HG03280 (cell line): ENCODE data around the gene MAD1L1.
"Not testable (repeated sequence)": the region's sequence is repeated elsewhere in the genome, so short reads cannot be mapped to it uniquely, and the experiment has no call there.

Experiments used
- ATAC-seq: cut with Tn5 transposase; IDR thresholded peaks from one replicate; pipeline ENCODE4 v1.9.1; 2021; ENCODE audit warnings: mild to moderate bottlenecking, moderate library complexity; ENCODE audit not compliant: unreplicated experiment

Gene MAD1L1

DNA sequence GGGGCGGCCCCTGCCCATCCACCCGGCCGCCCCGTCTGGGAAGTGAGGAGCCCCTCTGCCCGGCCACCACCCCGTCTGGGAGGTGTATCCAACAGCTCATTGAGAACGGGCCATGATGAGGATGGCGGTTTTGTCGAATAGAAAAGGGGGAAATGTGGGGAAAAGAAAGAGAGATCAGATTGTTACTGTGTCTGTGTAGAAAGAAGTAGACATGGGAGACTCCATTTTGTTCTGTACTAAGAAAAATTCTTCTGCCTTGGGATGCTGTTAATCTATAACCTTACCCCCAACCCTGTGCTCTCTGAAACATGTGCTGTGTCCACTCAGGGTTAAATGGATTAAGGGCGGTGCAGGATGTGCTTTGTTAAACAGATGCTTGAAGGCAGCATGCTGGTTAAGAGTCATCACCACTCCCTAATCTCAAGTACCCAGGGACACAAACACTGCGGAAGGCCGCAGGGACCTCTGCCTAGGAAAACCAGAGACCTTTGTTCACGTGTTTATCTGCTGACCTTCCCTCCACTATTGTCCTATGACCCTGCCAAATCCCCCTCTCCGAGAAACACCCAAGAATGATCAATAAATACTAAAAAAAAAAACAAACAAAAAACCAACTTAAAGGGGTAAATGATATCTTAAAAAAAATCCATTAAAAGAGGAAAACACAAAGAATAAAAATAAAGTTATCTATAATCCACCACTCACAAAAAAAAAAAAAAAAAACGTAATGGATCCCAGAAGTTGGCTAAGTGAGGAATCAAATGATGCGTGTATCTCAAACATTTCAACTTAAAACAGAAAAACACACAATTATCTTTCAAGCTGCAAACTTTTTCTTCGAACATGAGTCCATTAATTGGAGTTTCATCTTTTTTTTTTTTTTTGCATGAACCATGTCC is 70.5 kb downstream of the MAD1L1 start:
- ATAC-seq: not testable (repeated sequence)

DNA sequence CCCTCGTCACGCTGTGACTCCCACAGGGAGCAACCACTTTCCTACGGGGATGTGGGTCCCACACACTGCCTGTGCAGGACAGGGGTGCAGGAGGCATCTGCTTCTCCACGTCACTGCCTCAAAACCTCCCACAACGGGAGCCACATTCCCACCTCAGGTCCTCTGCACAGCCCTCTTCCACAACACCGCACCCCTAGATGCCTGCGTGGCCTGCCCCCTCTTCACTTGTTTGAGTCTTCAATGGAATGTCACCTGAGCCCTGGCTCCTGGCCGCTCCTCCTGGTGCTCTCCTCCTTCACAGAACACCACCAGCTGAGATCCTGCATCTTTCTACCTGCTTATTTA is 73.6 kb downstream of the MAD1L1 start:
- no peak for ATAC-seq

DNA sequence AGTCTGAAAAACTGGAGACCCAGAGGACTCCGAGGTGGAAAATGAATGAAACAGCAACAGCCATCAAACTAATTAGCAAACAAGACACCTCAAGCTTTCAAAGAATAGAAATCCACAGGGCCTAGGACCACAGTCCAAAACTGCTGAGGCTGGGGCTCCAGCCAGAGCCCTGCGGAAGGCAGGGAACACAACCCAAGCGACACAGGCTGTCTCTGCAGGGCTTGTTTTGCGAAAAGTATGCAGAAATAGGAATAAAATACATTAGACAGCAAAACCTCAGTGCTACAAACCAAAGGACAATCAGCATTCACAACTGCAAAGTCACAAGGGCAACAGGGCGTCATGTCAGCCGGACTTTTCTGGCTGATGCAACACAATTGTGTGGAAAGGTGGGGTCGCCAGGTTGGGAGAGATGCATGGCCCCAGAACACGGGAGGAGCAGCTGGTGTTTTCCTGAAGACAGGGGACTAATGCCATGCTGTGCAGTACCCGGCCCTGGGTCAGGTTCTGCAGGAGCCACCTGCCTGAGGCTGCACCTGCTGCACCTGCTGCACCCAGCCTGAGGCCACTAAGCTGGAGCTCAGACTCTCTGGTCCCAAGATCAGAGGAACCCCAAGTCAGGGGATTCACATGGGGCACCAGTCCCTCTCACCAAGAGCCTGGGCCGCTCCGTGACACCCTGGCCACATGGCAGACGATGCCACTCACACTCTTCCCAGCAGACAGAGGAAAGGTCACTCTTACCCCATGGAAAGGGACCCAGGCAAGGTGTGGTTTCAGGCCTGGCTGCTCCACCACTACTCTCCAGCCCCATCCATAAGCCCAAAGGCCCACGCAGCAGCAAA is 74.2 kb downstream of the MAD1L1 start:
- ATAC-seq: no peak

DNA sequence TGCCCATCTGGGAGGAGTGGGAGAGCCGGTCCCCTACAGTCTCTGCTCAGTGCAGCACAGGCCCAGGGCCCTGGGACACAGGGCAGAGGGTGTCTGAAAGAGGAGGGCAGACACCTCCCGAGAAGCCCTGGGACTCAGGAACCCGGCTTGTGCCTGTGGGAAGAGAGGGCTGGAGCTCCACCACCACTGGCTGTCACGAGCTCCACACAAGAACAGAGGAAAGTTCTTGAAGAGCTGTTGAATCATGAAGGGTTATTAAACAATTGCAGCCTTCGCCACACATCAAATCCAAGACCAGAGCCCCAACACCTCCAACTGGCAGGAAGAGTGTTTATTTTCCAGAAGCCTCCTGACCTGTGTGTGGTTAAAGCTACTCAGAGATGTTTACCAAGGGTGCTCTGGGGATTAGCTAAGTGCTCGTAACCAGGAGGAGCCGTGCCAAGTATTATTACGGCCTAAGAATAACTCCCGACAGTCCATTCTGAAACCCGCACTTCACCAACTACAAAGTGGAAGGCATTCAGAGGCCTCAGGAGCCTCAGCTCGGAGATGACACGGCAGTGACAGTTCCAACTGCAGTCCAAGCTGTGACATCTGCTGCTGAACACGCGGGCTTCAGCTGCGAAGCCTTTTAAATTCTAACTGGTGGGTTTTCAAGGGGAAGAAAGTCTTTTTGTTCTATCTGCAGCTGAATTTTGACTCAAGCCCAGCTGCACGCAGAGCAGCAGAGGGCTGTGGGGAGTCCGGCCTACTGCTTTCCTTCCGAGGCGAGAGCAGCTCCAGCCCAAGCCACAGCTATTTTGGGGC is 75.1 kb downstream of the MAD1L1 start:
- ATAC-seq: no peak

DNA sequence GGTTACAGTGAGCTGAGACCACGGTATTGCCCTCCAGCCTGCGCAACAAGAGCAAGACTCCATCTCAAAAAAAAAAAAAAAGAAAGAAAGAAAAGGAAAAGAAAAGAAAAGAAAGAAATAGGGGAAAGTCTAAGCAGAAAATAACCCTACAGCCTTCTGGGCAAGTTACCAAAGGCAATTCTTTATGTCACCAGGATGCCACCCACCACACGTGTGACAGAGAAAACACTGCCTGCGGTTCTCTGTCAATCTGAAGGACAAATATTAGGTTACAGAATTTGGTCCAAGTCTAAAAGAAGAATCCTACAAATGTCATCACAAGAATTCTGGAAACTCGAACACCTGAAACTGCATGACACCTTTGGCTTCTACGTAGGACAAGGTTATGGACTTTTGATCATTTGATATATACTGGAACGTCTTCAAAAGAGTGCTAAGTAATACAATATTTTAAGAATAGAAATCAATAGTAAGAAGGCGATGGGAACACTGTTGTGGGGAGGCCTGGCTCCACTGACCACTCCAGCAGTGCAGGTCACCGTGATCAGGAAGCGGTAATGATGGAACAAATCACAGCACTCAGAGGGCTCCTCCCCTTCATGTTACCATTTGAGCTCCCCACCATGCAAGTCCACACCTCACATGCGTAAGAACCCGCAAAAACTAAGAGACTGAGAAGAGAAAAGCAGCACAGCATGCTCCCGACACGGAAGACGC is 75.8 kb downstream of the MAD1L1 start:
- ATAC-seq: no peak

DNA sequence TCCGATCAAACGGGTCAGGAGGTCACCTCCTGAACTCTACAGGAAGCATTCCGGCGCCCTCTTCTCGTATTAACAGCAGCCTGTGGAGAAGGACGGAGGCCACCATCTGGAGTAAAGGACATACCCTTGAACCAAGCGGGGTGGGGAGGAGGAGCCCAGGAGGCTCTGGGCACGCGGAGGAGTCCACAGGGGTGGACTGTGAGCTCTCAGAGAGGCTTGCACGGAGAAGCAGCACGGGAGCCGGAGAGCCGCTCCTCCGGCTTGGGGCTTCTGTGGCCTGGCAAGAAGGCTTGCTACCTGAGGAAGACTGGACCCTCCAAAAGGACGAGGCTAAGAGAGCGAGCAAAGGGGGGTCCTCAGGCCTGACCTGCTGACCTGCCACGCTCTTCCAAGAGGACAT is 77.9 kb downstream of the MAD1L1 start:
- ATAC-seq: no peak

DNA sequence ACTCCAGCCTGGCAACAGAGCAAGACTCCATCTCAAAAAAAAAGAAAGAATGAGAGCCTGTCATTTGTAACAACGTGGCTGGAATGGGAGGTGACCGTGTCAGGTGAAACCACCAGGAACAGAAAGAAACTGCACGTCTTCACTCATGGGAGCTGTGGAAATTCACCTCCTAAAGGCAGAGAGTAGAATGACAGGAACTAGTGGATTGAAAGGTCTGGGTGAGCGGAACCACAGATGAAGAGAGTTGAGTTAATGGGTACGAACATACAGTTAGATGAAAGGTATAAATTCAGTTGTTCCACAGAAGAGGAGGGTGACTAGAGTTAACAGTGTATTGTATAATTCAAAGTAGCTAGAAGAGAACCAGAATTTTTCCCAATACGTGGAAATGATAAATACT is 78.6 kb downstream of the MAD1L1 start:
- no peak for ATAC-seq

DNA sequence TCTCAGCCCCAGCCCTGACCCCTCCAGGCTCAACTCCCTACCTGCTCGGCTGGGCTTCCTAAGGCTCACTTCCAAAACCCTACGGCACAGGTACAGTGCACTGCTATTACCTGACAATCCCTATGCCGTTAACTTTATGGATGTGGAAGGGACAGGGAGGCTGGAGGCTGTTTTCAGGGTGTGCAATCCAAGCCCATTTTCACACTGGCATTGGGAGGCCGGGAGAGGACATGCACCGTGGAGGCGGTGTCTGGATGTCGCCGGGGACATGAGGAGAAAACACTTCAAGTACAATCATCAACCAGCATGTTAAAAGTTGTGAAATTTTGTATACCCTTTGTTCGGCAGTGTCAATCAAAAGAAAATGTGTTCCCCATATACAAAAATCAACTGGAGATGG is 80.1 kb downstream of the MAD1L1 start:
- ATAC-seq: no peak

DNA sequence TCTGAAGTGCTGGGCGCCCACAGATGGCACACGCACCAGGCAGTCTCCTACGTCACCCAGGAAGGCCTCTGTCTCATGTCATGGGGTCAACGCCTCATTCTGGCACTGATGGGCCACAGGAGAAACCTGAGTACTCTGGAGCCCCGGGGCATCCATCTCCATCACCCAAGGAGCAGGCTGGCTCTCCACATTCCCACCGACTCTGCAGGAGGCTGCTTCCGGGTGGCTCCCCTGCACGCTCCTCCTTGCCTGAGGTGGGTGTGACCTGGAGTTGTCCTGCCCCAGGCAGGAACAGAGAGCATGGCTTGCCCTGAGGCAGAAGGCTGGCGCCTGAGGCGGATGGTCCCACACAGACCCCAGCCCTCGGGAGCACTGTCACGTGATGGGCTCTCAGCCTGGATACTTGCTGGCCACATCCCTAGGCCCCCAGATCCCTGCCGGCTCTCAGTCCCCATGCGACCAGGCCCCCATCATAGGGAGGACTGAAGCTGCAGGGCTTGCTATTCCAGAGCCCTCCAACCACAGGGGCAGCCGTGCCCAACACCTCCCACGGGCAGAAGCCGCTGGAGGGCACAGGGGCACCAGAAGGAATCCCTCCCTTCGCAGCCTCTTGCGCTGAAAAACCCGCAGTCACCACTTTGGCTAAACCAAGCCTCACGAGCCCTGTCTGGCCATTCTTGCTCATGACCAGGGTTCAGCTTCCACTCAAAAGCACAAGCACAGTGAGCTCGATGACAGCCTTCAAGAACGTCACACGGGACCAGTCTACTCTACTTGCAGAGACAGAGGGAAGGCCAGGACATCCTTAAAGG is 80.7 kb downstream of the MAD1L1 start:
- ATAC-seq: no peak

DNA sequence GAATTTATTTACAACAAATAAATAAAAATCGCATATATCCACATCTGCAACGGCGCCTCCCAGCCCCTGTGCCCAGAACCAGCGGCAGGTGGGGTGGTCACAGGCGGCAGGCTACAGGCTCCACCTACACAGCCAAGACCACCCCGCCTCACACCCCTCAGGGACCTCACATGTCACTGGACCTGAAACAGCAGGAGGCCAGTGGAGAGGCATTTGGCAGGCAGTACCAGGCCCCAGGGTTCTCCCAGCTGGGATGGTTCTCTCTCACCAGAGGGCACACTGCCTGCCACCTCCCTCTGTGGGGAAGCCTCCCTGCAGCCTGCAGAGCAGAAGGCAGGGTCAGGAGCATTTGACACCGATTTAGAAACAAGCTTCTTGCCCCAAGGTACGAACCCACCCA is 81.5 kb downstream of the MAD1L1 start:
- no peak for ATAC-seq

DNA sequence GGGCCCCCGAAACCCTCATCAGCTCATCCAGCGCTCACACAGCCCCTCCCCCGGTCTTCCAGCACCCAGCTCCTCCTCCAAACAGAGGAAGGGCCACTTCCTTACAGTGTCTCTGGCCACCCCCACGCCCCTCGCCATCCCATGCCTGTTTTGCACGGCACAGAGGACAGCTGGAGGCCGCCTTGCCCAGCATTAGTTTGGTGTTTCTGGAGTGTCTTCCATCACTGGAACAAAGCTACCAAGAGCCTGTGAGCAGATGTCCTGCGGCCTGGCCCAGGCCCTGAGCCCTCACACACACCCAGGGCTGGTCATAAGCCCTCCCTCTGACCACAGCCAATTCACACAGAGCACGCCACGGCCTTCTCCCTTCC is 82.3 kb downstream of the MAD1L1 start:
- no peak for ATAC-seq

DNA sequence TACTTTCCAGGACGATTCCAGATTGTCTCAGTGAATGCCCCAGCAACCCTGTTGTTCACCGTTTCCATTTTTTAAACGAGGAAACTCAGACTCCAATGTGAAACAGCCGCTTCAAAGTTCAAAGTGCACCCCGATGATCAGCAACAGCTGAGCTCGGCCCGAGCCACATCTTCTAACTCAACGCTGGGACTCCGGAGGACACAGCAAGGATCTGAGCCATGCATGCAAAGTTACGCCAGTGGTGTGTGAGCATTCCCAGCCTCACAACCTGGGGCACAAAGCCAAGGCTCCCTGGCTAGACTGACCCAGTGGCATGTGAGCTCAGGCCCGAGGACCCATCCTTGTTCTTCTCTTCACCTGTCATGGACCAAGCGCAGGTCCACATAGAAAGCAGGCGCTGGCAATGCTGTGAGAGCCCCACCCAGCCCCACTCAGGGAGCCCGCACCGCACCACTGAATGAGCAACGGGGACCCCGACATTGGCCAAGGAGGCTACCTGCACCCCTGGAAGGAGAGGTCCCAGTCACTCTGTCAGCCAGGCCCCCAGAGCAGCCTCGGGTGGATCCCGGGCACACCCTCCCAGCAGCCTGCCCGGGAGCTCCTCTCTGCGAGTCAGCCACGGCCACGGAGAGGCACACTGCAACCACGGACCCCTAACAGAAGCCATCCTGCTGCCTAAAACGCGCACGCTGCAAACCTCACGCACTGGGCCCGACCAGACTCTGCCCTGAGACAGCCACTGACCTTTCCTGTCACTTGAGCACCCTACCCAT is 82.9 kb downstream of the MAD1L1 start:
- no peak for ATAC-seq

DNA sequence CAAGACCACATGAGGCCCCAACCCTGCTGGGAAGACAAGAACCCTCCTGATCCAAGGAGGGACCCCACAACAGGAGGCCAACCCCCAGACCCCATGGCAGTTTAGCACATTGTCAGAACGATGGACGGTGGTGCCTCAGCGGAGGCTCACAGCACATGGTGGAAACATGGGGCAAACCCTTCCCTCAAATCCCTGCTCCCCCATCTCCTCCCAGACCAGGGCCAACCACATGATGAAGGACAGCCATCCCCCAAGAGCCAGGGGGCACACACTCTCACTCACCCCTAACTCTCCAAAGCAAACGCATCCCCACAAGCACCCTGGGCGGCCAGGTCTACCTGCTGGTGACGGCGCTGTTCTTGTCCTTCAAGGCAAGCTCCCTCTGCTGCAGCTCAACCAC is 83.9 kb downstream of the MAD1L1 start:
- ATAC-seq: no peak

DNA sequence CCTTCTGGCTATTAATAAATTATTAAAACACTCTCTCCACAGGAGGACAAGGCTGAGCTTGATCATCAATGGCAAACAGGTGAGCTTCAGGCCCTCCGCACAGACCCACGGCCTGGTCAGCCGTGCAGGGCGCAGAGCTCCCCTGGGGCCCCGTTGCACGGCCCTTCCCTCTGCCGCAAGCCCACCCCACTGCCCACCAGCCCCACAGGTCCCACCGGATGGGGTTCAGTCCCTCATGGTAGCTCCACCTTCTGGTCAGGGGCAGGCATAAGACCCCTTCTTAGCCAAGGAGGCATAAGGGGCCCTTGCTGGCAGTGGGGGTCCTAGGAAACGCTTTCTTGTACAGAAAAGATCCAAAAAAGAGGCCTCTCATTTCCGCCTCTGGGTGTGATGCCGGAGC is 84.6 kb downstream of the MAD1L1 start:
- no peak for ATAC-seq

DNA sequence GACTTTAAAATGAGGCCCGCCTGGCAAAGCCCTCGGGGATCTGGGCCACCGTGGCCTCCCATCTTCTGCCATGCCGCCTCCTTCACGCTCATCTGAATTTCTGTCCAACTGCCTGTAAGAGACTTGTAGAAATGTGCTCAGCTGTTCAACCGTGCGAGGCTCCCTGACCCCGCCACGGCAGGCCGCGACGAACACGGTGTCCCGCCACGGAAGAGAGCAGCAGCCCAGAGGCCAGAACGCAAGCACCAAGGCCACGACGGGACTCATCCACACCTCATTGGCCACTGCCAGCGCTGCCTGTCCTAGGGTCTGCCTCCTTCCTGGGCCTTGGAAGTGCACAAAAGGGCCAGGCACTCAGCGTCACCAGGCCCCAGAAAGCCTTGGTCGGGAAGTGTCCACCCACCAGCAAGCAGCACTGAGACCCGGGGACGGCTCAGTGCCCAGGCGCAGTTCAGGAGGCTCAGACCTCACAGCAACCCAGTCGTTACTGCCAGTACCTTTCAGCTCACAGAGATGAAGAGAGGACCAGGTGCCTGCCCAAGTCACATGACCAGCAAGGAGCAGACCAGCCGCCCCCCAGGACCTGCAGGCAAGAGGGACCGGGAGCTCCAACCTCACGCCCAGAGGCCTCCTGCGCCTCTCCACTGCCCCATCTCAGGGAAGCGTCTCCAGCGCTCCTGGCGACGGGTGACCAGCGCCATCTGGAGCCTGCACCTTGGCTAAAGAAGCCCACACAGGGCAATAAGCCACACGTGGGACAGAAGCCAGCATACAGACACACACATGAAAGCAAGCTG is 85.9 kb downstream of the MAD1L1 start:
- ATAC-seq: no peak

DNA sequence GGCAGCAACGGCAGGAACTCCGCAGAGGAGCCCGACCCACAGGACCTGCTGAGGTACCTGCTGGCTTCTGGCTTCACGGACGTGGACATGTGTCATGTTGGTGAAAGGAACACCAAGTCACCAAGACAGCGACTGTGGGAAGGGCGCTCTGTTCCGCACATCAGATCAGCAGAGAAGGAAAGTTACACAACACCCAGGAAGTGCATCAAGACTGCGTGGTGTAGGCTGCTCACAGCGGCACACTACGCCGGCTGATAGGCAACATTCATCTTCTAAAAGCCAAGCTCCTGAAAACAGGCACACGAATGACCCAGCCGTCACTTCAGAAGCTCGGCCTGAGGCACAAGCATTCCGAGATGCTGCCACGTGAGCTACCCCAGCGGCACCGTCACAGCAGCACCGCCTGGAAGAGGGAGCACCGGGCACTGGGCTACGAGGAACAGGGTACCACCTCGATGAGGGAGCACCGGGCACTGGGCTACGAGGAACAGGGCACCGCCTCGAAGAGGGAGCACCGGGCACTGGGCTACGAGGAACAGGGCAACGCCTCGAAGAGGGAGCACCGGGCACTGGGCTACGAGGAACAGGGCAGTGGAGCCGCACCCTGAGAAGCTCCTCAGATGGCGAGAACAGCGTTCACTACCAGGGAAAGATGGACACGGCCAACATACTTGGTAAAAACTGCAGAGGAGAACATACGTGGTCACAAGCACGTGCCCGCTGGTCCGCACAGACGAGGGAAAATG is 86.7 kb downstream of the MAD1L1 start:
- ATAC-seq: no peak

DNA sequence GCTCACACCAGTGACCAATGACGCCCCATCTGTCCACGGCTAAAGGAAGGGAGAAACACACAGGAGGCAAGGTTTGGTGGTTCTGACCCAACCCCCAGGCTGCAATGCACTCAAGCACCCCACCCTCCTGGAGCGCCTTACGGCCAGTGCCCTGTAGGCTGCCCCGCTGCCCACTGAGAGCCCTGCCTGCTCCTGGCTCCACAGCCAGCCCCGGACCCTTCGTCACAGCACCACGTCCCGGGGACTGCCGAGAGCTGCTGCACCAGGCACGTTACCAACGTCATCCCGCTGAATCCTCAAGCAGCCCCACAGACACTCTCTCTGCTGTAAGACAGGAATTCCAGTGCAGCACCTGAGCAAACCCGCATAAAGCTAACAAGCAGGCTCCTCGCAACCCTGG is 87.8 kb downstream of the MAD1L1 start:
- no peak for ATAC-seq
